ENCODE results near the gene PHACTR1.

GRCh38 chr6:13038741-13039190 lies 322.2 kb downstream of the PHACTR1 start:
- TF ChIP-seq CTCF (IDR thresholded peaks at IDR 0.05): no peak
- TF ChIP-seq POLR2A (IDR thresholded peaks at IDR 0.05): no peak
